Tongue (tissue), 2 donors: ENCODE data around the gene ACVR1. TPM values are rescaled to one million over a fixed set of nuclear protein-coding genes. Genes with fewer than 3 reads are reported as not detected.
"Not testable (repeated sequence)": the region's sequence is repeated elsewhere in the genome, so short reads cannot be mapped to it uniquely, and the experiment has no call there.

Experiments used
- DNase-seq: peaks from one replicate; pipeline ENCODE4 v3.0.0-alpha.2; 2015
- total RNA-seq: library from RNA; depleted of rRNA; stranded (reverse); fragments of >200 nt; gene quantifications from one replicate; pipeline ENCODE4 v1.2.3, GENCODE V29; 2014

Gene ACVR1
- total RNA-seq, 1 donor from 2014 or later, result 26.8 TPM

DNA sequence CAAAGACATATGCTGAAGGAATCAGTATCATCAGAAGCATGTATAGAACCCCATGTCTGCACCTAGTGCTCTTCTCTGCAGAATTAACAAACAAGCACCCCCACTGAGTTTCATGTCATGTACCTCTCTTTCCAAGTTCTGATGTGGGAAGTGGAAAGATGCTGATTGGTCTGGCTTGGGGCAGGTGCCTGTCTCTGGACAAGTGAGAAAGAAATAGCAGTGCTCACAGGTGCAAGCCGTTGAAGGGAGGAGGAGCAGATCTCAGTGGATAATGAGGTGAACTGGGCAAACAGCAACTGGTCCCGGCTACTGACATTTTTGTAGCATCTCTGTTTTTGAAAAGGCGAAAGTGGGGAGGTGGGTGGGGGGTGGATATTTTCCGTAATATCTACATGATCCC lies 17.5 kb upstream of the ACVR1 start:
- no peak for DNase-seq

GRCh38 chr2:157891643-157892041 lies 15.5 kb upstream of the ACVR1 start:
- DNase-seq, result no peak

- DNase-seq, result no peak
These were observed 15.0 kb upstream of the ACVR1 start for GRCh38 chr2:157890969-157891642.

- DNase-seq, result no peak
These were observed 11.8 kb upstream of the ACVR1 start for GRCh38 chr2:157887946-157888345.

DNA sequence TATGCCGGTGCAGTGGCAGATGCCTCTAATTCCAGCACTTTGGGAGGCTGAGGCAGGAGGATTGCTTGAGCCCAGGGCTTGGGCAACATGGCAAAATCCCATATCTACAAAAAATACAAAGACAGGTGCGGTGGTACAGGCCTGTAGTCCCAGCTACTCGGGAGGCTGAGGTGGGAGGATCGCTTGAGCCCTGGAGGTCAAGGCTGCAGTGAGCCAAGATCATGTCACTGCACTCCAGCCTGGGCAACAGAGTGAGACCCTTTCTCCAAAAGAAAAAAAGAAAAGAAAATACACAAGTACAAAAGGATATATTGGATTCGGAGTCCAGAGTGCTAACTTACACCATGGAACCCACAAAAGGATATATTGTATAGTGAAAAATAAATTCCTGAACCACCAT lies 8.4 kb upstream of the ACVR1 start:
- not testable (repeated sequence) for DNase-seq

DNA sequence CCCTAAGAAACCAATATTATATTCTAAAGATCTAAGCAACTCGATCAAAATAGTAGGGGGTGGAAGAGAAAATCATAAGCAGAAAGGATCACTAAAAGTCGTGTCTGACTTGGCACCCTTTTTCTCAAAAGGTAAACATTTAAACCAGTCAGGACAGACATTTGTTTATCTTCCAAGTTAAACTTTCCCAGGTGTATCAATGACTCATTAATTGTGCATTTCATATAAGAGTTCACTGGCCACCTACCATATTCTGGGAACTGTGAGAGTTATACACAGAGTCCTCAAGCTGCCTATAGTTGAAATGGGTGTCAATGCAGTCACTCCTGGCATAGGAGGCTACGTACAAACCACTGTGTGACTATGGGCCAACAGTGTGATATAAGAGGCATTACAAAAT lies 4.8 kb upstream of the ACVR1 start:
- no peak for DNase-seq

DNA sequence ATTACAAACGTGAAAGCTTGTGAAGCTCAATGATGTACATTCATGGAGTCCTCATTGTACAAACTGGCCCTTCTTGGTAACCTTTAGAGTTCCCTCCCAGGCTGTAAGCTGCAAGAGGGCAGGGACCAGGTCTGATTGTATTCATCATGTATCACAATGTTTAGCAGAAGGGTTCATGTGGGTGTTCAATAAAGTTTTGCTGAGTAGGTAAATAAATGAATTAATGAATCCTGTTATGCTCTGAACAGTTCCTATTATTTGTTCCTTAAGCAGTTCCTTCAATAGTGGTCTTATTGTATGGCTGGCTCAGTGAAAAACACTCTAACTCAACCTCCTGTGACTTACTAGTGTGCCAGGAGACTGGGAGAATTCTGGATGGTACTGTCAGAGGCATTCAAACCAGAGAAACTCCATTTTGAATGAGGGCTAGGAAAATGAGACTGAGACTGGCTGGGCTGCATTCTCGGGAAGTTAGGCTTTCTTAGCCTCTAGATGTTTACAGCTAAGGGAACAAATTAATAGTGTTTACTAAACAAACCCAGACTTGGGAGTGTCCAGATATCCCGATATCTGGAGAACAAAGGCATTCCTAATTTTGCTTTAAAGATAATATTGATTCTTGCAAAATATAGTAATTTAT lies 1.8 kb upstream of the ACVR1 start:
- no peak for DNase-seq

- no peak for DNase-seq
These were observed 632 bp upstream of the ACVR1 start for GRCh38 chr2:157876786-157877138.

DNA sequence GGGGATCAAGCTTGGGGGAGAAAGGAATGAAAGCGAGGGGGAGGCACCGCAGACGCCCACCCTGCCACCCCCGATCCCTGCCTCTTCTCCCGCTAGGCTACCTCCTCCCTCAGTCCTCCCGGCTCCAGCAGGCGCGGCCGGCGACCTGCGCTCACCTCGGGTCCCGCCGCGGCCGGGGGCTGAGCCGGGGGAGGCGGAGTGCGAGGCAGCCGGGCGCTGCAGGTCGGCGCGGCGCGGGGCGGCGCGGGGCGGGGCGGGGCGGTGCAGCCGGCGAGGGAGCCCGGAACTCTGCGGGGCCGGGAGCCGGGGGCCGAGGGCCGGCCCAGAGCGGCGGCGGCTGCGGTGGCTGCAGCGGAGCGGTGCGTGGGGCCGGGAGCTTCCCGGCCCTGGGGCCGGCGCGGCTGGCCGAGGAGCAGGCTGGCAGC lies 477 bp downstream of the ACVR1 start:
- DNase-seq, result no peak

DNA sequence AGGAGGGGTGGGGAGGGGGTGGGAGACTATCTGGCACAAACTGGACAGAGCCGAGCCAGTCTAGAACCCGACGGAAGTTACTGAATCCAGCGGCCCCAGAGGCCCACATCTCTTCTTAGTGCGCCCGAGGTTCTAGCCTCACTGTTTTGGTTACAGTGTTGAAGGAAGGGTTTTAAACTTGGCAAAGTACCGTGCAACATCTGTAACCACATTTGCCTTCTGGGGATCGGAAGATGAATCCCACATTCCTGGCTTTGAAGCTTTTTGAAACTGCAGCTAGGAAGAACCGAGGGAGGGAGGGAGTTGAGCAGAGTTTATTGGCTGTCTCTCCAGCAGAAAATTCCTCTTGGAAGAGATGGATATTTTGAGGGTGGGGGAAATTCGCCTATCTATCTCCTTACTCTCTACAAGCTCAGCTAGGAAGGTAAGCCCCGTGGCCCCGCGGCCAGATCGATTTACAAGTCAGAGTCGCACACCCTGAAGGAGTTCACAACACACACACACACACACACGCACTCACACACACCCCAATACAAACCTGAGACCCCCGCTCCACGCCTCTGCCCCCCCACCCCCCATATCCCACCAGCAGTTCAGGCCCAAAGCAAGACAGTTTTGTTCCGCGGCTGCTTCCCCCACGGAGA lies 1.0 kb downstream of the ACVR1 start:
- DNase-seq, result peak; percentile 89

- DNase-seq, result peak; percentile 19
These were observed 1.8 kb downstream of the ACVR1 start for GRCh38 chr2:157874348-157874747.

DNA sequence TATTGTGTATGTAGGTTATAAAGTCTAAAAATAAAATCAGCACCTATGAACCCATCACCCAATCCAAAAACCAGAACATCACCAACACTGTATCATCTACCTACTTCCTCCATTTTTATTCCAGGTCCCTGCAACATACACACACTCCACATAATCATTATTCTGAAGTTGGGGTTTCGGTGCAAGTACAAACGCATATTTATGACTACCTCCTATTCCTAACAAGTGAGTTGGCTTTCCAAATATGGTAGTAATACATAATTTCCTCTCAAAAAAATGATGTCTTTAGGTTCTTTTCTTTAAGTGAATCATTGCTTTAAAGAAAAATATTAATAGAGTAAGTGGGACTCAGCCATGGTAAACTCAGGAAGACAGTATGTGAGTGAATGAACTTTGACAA lies 3.3 kb downstream of the ACVR1 start:
- no peak for DNase-seq

GRCh38 chr2:157871415-157871814 lies 4.7 kb downstream of the ACVR1 start:
- no peak for DNase-seq

DNA sequence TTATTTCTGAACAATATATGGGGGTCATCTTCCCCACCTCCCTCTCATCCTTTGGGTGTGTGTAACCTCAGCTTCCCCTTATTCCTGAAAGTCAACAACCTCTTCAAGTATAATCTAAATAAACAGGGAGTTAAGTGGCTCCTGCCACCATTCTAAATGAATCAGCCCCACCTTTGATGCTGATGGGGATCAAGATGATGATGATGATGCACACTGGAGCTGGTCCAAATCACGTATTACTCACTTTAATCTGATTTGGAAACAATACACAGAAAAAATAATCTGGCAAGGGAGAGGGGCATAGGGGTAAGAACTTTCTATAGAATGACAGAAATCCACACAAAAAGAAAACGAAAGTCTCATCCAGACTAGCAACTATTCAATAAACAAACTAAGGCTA lies 7.1 kb downstream of the ACVR1 start:
- no peak for DNase-seq

GRCh38 chr2:157867703-157868102 lies 8.4 kb downstream of the ACVR1 start:
- no peak for DNase-seq

- DNase-seq, result no peak
These were observed 9.2 kb downstream of the ACVR1 start for GRCh38 chr2:157866666-157867642.

DNA sequence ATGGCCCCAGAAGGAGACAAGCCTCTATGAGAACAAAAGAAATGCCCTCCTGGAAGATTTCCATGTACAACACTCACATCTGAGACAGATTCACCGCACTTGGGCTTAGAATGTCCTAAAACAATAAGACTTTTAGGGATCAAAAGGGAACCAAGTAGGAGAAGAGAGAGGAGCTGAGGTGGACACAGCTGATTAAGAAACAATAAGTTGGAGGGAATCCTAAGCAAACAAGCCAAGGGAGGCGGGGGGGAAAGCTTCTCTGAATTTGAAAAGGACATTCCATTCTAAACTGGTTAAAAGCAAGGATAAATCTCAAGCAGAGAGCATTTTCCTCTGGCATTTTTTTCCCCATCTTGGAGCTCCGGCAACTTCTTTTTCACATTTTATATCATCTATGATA lies 9.9 kb downstream of the ACVR1 start:
- no peak for DNase-seq

- no peak for DNase-seq
These were observed 11.2 kb downstream of the ACVR1 start for GRCh38 chr2:157864857-157865430.

DNA sequence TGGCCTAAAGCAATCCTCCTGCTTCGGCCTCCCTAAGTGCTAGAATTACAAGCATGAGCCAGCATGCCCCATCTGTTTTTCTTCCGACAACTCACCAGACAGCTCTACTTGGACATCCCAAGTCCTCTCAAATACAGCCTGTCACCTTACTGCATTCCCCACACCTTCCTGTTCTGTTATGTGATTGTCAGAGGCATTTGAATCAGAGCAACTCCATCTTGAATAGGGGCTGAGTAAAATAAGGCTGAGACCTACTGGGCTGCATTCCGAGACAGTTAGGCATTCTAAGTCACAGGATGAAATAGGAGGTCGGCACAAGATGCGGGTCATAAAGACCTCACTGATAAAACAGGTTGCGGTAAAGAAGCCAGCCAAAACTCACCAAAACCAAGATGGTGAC lies 17.3 kb downstream of the ACVR1 start:
- DNase-seq, result no peak

DNA sequence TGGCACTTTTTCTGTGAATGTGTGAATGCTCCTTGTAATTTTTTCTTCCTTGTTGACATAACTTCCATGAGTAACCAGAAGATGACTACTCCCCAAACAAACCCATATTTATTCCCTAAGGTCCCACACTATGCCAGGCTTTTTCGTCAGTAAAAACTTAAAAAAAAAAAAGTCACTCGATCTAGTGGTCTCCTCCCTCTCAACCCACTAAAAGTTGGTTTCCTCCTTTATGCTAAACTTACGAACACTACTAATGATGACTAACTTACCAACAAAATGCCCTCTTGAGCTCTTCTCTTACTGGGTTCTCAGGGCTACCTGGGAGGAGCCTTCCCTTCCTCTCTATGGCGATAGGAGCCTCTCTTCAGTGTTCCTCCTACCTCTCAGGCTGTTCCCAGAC lies 18.2 kb downstream of the ACVR1 start:
- DNase-seq, result no peak

- no peak for DNase-seq
These were observed 20.0 kb downstream of the ACVR1 start for GRCh38 chr2:157856187-157856515.

DNA sequence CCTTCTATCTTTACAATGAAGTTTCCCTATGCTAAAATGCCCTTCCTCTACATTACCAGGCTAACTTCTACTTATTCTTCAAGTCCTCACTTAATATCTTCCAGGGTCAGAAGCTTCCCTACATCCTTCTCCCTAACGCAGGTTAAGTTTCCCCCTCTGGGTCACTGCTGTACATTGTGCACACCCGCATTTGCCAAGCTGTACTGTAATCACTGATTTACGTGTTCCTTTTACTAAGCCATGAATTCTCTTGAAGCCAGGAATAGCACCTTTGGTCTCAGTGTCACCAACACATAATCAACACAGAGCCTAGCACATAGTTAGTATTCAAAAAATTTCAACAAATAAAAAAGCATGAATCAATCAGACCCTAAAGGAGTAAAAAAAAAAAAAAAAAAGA lies 22.3 kb downstream of the ACVR1 start:
- DNase-seq, result no peak
